PC-9 (cell line): ENCODE data around the gene STRN4. TPM values are rescaled to one million over a fixed set of nuclear protein-coding genes. Genes with fewer than 3 reads are reported as not detected.
A peak's percentile ranks its signal among the peaks of the same experiment; 100 is the strongest.

Source experiments
- BruUV-seq: library from RNA; stranded (reverse); fragments of 400-500 nt; replicated peaks from 2 replicates; lab custom pipeline; 2021; lab: Mats Ljungman, UMichigan
- CTCF ChIA-PET: fragments of 300-600 bp; sonication (Branson Sonifier 250); formaldehyde crosslinking; loops from one replicate; lab custom pipeline; 2022; ENCODE audit warnings: antibody characterized with exemption; lab: Charles Lee
- POLR2A ChIA-PET: fragments of 300-600 bp; sonication (Branson Sonifier 250); formaldehyde crosslinking; loops from one replicate; lab custom pipeline; 2022; ENCODE audit warnings: antibody characterized with exemption; ENCODE audit not compliant: unreplicated experiment; lab: Charles Lee
- DNase-seq, 2 experiments: peaks; one replicate each; pipeline versions ENCODE4 v3.0.0 to v3.0.0-alpha.2; 2015 to 2022; ENCODE audit warnings: mixed read lengths in 1 of 2
- H2AFZ ChIP-seq: fragments of 200-600 bp; sonication (generic); 2 replicates; pipeline ENCODE4 v1.8.1; 2017; ENCODE audit warnings: antibody characterized with exemption
- H3F3A ChIP-seq: fragments of 200-600 bp; sonication (generic); 2 replicates; pipeline ENCODE4 v1.8.1; 2017; ENCODE audit warnings: antibody characterized with exemption, mild to moderate bottlenecking, low read depth; ENCODE audit not compliant: insufficient read depth
- H3K27ac ChIP-seq: fragments of 200-600 bp; sonication (generic); 2 replicates; pipeline ENCODE4 v1.6.1; 2016; ENCODE audit warnings: mixed run types
- H3K27me3 ChIP-seq: fragments of 200-600 bp; sonication (generic); 2 replicates; pipeline ENCODE4 v1.6.1; 2016; ENCODE audit warnings: low read depth, mixed run types; ENCODE audit not compliant: insufficient read depth
- H3K36me3 ChIP-seq: fragments of 200-600 bp; sonication (generic); 2 replicates; pipeline ENCODE4 v1.6.1; 2016; ENCODE audit warnings: low read depth, mixed run types
- H3K4me1 ChIP-seq: fragments of 200-600 bp; sonication (generic); replicated peaks from 2 replicates; pipeline ENCODE4 v1.6.1; 2016; ENCODE audit warnings: mixed run types; ENCODE audit not compliant: insufficient read depth
- H3K4me2 ChIP-seq: fragments of 200-600 bp; sonication (generic); 2 replicates; pipeline ENCODE4 v1.6.1; 2017; ENCODE audit warnings: mixed run types
- H3K4me3 ChIP-seq: fragments of 200-600 bp; sonication (generic); 2 replicates; pipeline ENCODE4 v1.6.1; 2016; ENCODE audit warnings: mixed run types
- H3K79me2 ChIP-seq: fragments of 200-600 bp; sonication (generic); 2 replicates; pipeline ENCODE4 v1.6.1; 2017; ENCODE audit warnings: low read depth, mixed run types
- H3K9me2 ChIP-seq: fragments of 200-600 bp; sonication (generic); 2 replicates; pipeline ENCODE4 v1.8.1; 2017; ENCODE audit warnings: mild to moderate bottlenecking; ENCODE audit not compliant: insufficient read depth
- H3K9me3 ChIP-seq: fragments of 200-600 bp; sonication (generic); 2 replicates; pipeline ENCODE4 v1.8.1; 2016; ENCODE audit warnings: low read depth; ENCODE audit not compliant: insufficient read depth
- H4K20me1 ChIP-seq: fragments of 200-600 bp; sonication (generic); 2 replicates; pipeline ENCODE4 v1.8.1; 2017; ENCODE audit not compliant: insufficient read depth
- CTCF ChIP-seq: fragments of 200-600 bp; sonication (generic); conservative IDR thresholded peaks from 2 replicates; pipeline ENCODE4 v1.6.1; 2017; ENCODE audit warnings: mixed run types, antibody characterized with exemption, mild to moderate bottlenecking, moderate library complexity
- EZH2 ChIP-seq: fragments of 200-600 bp; sonication (generic); IDR thresholded peaks from 2 replicates; pipeline ENCODE4 v1.8.0; 2017; ENCODE audit warnings: antibody characterized with exemption, low read depth
- intact Hi-C: fragments of 100-400 bp; cut with micrococcal nuclease; formaldehyde crosslinking; loops from one replicate; pipeline ENCODE4 v1.10.0; 2022; ENCODE audit not compliant: unreplicated experiment
- total RNA-seq: library from RNA; stranded (reverse); gene quantifications from 2 replicates; pipeline ENCODE4 v1.2.3, GENCODE V29; 2021

The STRN4 gene
- total RNA-seq, 1 experiment from 2014 or later = 93.3 TPM

DNA sequence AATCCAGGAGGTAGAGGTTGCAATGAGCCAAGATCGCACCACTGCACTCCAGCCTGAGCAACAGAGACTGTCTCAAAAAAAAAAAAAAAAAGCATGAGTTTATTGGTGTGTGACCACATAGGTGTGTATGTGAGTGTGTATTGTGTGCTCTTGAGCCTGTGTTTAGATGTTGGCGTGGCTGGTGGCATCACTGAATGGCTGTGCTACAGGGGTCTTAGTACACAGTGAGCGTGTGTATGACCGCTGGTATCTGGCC is 39.7 kb upstream of the STRN4 start:
- intact Hi-C loops = loop anchor here (2.0 to 5.0 kb wide), 3 partner anchors 54 to 116 kb away; no protein-coding TSS in a partner anchor
- CTCF ChIA-PET = interaction anchor here (0.5 kb wide), 1 partner anchor 54 kb away, joined by 4 read pairs; no protein-coding TSS in a partner anchor

DNA sequence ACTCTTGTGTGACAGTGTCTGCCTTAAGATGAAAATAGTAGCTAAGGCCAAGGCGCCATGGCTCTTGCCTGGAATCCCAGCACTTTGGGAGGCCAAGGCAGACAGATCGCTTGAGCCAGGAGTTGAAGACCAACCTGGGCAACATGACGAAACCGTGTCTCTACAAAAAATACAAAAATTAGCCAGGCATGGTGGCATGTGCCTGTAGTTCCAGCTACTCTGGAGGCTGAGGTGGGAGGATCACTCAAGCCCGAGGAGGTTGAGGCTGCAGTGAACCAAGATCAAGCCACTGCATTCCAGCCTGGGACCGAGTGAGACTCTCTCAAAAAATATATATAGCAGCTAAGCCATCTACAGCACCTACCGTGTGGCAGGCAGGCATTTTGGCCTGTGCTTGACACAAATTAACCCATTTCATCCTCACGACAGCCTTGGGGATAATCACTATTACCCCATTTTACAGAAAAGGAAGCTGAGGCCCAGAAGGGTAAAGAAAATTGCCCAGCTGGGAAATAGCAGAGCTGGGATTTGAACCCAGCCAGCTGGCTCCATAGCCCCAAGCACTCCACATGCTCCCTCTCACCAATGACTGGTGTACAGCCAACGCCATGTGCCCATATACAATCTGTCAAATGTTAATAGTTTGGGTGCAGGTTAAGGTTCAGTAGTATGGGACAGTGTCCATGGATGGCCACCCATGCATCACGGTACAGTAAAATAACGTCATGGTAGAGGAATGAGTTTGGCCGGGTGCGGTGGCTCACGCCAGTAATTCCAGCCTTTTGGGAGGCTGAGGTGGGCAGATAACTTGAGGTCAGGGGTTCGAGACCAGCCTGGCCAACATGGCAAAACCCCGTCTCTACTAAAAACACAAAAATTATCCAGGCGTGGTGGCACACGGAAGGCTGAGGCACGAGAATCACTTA is 39.1 kb upstream of the STRN4 start:
- Histone ChIP-seq H3K9me2 (no peaks in the 10 kb centered on the region), H2AFZ (no peak overlapping the region), H3K4me2 (peak overlapping the region; percentile 83), H3K79me2 (peaks cover 76% of the 10 kb centered on the region), H3K4me3 (peak overlapping the region; percentile 98), H4K20me1 (peaks cover 20% of the 10 kb centered on the region), H3K9me3 (no peaks in the 10 kb centered on the region), H3F3A (peaks cover 74% of the 10 kb centered on the region), H3K36me3 (peaks cover 50% of the 10 kb centered on the region), H3K27ac (peak overlapping the region; percentile 92), H3K4me1 (peaks cover 61% of the 10 kb centered on the region), H3K27me3 (no peaks in the 10 kb centered on the region)
- DNase-seq = no peak
- no TSS peak for BruUV-seq
- TF ChIP-seq CTCF = no peak
- no peak for TF ChIP-seq EZH2
- CTCF ChIA-PET = interaction anchor here (0.5 to 0.8 kb wide), 5 partner anchors 37 to 211 kb away, joined by 3 to 7 read pairs (median 6); no protein-coding TSS in a partner anchor
- POLR2A ChIA-PET = interaction anchor here (0.5 to 0.7 kb wide), 4 partner anchors 16 to 650 kb away, joined by 3 to 4 read pairs (median 4); no protein-coding TSS in a partner anchor
- intact Hi-C loops = loop anchor here (2.0 to 5.0 kb wide), 3 partner anchors 53 to 117 kb away; no protein-coding TSS in a partner anchor

More for the DNA sequence above, 39.7 kb upstream of the STRN4 start:
- Histone ChIP-seq H3K36me3 (peaks cover 46% of the 10 kb centered on the region), H2AFZ (no peak overlapping the region), H3K4me2 (peak overlapping the region; percentile 83), H3K4me3 (peak overlapping the region; percentile 98), H3K27ac (peak overlapping the region; percentile 92), H3K79me2 (peaks cover 72% of the 10 kb centered on the region), H4K20me1 (peaks cover 16% of the 10 kb centered on the region), H3K4me1 (peaks cover 55% of the 10 kb centered on the region), H3K9me3 (no peaks in the 10 kb centered on the region), H3K27me3 (no peaks in the 10 kb centered on the region), H3F3A (peaks cover 68% of the 10 kb centered on the region), H3K9me2 (no peaks in the 10 kb centered on the region)
- POLR2A ChIA-PET = interaction anchor here (0.7 kb wide), 1 partner anchor 351 kb away, joined by 4 read pairs; no protein-coding TSS in a partner anchor
- no TSS peak for BruUV-seq
- TF ChIP-seq EZH2 (no peak), CTCF (no peak)
- no peak for DNase-seq

- BruUV-seq = no TSS peak
- H3K79me2 ChIP-seq = peaks cover 85% of the 10 kb centered on the region
- peaks cover 26% of the 10 kb centered on the region for H4K20me1 ChIP-seq
- H3K36me3 ChIP-seq = peaks cover 56% of the 10 kb centered on the region
- H3K27ac ChIP-seq = peak overlapping the region; percentile 92
- POLR2A ChIA-PET = interaction anchor here (0.5 to 0.7 kb wide), 5 partner anchors 15 to 992 kb away, joined by 3 to 28 read pairs (median 4); no protein-coding TSS in a partner anchor
- H3K9me2 ChIP-seq = no peaks in the 10 kb centered on the region
- no peaks in the 10 kb centered on the region for H3K27me3 ChIP-seq
- no peak for TF ChIP-seq EZH2
- peak; percentile 67 for TF ChIP-seq CTCF
- H3K4me1 ChIP-seq = peaks cover 59% of the 10 kb centered on the region
- CTCF ChIA-PET = interaction anchor here (0.6 to 0.8 kb wide), 2 partner anchors 63 to 70 kb away, joined by 6 to 7 read pairs; no protein-coding TSS in a partner anchor
- intact Hi-C loops = loop anchor here (2.0 to 5.0 kb wide), 3 partner anchors 52 to 118 kb away; no protein-coding TSS in a partner anchor
- peak; percentile 93 to 97 for DNase-seq
- H3K4me3 ChIP-seq = peak overlapping the region; percentile 98
- peaks cover 75% of the 10 kb centered on the region for H3F3A ChIP-seq
- H3K9me3 ChIP-seq = no peaks in the 10 kb centered on the region
- H2AFZ ChIP-seq = 0 out of 2 replicates have a peak overlapping the region, but pooled peaks have one; percentile 8
- peak overlapping the region; percentile 83 for H3K4me2 ChIP-seq
These were observed 38.2 kb upstream of the STRN4 start for GRCh38 chr19:46784262-46785053.
